Amniotic stem cell (primary cell): ENCODE results near the gene ZNF396.

ENCODE experiments used
- DNase-seq: peaks from one replicate; lab custom pipeline; 2025; lab: John Stamatoyannopoulos, UW

ZNF396 gene

DNA sequence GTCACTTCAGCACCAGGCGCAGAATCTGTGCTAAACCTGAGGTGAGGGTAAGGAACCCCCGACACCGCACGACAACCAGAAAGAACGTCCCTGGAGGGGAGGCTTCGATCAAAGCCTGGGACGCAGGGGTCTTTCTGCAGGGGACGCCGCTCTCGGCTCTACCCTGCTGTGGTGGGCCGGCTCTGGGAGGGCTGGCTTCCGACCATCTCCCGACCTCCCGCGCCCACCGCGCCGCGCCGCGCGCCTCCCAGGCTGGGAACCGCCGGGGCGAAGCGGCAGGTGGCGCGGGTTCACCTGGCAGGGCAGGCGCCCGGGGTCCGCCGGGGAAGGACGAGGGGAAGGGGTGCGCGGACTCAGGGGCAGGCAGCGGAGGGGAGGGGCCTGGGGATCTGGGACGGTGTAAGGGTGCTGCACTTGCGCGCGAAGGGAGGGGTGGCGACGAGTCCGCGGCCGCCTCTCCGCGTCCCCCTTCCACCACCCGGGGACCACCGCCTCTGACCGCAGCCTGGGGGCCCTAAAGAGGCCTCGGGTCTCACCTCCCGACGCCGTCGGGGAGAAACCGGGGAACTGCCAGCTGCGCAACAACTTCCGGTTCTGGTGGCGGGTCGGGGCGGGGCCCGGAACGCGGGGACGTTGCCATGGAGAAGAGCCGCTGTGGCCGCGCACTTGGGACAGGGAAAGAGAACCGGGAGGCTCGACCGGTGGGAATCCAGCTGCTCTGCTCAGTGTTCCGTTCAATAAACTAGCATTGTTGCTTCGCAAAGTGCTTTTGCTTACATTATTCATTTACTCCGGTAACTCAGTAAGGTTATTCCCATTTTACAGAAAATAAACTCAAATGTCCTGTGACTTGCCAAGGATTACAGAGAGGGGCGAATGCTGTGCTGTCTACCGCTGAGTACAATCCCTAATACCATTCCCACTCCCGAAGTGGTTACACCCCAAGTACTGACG lies at the start of gene ZNF396:
Gene ZNF396, minus strand, starts transcription at position 596 of the 954 bp plus-strand sequence. CDS start 3,045 bp downstream, outside the sequence.
- no peak for DNase-seq

DNA sequence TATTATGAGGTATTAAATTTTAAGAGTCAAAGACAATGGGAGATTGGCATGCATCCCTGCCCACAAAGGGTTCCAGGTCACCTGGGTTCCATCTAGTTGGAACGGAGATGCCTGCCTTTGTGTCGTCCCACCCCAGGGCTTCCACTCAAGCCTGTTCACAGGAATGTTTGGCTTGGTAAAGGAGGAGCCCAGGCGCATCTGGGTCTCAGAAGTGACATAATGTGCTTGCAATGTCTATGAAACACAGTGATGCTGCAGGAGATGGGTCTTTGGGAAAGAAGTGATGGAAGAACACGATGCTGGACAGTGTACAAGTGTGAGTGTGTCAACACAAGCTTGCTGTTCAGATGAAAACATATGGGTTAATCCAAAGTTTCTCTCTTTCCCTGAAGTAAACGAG lies 49.6 kb upstream of the ZNF396 start:
- no peak for DNase-seq

DNA sequence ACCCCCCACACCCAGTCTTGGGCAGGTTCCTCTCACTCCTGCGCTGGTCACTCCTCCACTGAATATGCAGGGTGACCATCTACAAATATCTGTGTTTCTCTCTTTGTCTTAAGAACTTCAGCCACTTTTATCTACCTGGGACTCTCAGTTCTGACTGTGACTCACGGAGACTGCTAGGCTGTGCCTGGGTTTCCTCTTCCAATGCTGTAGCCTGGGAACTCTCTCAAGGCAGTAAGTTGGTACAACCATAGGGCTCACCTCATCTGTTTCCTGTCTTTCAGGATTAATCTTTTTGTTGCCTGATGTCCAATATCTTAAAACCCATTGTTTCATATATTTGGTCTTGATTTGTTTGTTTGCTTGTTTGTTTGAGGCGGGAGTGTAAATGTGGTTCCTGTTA lies 47.2 kb upstream of the ZNF396 start:
- DNase-seq, result no peak

DNA sequence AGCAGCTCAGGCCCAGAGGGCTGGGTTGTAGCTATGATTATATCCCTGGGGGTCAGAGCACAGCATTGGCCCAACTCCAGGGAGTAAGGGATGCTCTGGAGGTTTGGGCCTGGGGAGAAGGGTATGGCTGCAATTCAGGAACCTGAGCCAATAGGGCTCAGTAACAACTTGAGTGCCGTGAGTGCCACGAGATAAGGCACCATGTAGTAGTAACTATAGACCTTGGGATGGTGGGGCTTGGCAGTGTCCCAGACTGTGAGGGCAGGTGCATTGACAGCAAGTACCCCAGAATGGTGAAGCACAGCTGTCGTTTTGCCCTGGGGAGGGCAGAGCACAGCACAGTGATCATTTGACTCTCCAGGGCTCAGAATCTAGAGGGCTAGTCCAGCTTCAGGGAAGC lies 45.1 kb upstream of the ZNF396 start:
- no peak for DNase-seq

DNA sequence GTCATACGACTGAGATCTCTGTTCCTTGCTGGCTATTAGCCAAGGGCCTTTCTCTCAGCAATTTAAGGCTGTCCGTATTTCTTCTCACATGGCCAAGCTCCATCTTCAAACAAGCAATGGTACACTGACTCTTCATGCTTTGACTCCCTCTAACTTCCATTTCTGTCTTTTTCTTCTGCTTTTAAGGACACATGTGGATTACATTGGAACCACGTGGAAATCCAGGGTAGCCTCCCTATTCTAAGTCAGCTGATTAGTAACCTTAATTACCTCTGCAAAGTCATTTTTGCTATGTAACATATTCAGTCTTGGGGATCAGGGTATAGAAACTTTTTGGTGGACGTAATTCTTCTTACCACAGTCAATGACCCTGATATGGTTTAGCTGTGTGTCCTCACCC lies 41.5 kb upstream of the ZNF396 start:
- no peak for DNase-seq

DNA sequence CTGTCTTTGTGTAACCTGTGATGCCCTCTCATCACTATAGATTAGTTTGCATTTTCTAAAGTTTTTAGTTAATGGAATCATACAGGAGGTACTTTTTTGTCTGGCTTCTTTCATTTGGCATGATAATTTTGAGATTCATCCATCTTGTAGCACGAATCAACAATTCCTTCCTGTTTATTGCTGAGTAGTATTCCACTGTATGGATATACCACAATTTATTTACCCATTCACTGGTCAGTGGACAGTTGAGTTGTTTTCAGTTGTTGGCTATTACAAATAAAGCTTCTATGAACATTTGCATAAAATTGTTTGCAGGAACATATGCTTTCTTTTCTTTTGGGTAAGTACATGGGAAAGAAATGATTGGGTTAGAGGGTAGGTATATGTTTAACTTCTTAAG lies 40.1 kb upstream of the ZNF396 start:
- DNase-seq, result no peak

DNA sequence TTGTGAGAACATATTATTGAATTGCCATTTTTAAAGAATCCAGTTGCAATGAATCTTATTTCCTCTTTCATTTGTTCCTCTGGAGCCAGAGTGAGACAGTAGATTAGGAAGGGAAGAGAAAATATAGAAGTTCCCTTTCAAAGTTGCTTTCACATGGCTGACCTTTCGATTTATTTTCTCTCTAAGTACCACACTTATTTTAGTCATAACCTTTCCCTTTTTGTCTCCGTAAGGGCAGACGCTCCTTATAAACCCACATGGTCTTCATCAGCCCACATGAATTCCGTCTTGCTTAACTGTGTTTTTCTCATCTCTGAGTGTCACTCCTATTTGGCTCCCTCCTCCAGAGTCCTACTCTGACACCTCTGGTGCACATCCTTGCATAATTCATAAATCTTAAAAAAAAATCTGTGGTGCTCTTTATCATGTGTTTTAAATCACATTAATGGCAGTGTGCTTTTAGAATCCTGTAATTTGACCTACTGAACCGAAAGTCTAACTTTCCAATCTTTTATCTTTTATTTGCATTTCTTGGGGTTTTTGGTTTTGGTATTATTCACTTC lies 38.5 kb upstream of the ZNF396 start:
- DNase-seq, result no peak

DNA sequence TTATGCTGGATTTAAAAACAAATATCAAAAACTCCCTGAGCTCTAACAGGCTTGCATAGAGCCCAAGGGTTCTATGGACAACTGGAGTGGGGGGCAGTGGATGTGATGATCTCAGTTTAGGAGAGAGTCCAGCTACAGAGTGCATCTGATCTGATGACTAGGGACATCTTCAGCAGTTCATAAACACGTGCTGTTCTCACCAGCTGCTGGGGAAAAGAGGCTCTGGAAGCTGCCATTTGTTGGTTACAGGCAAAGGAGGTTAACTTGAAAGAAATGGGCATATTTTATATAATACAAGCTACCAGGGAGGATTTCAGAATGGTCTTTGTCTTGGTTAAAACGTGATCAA lies 36.0 kb upstream of the ZNF396 start:
- no peak for DNase-seq

DNA sequence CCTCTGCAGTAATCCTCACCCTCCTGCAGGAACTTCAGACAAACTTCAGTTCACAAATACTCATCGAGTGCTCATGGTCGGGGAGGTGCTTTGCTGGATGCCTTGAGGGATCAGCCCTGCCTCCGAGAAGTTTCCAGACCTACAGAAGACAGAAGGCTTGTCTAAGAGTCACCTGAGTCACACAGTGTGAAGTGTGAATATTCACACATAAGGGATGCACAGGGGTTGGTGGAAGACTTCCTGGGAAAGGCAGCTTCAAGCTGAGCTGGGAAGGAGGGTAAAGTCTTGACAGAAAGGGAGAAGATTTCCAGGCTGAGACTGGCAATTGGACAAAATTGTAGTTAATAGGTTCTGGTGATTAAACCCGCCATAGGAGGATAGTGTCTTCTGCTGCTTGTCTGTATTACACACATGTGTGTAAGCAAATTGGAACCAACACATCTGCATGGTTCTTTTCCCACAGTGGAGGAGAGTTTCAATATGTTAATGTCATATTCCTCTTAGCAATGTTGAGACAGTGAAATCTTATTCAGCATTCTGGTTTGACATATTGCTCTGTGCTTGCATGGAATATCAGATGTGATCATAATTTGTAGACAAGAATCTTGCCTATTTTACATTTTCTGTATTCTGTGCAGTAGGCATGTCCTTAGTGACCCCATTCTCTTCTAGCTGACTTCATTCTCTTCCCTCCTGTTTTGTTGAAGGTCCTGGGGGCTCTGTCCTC lies 34.7 kb upstream of the ZNF396 start:
- DNase-seq, result no peak

DNA sequence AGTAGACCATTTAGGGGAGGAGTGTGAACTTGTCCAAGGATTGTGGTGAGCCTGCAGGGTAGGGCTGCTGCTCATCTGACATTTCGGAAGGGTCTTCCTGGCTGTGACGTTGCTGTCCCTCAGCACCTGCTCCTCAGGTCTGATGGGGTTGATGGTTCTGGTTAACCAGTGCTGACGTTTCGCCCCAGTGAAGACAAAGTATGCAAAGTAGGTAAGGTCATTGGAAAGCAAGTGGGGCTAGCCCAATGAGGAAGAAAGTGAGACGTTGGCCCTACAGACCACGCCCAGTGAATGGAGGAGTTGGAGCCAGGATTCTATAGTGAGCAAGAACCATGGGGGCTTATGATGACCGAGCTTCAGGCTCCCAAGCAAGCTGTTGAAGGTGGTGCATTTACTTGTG lies 33.4 kb upstream of the ZNF396 start:
- DNase-seq, result no peak

DNA sequence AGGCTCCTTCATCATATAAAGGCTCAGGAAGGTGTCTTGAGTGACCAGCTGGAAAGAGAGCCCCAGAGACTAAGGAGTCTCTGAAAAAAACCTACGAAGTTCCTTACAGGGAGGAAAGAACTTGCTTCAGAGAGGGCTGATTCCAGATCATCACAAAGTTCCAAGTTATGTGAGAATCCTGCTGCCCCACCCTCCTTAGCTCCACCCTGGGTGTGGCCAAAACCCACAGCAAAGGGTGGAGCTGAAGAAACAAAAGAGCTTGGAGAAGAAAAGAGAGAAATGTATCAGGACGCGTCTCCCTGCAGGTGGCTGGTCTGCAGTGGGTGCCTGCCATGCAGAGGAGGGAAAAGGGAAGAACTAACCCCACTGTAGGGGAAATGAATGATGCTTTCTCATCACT lies 32.8 kb upstream of the ZNF396 start:
- no peak for DNase-seq

DNA sequence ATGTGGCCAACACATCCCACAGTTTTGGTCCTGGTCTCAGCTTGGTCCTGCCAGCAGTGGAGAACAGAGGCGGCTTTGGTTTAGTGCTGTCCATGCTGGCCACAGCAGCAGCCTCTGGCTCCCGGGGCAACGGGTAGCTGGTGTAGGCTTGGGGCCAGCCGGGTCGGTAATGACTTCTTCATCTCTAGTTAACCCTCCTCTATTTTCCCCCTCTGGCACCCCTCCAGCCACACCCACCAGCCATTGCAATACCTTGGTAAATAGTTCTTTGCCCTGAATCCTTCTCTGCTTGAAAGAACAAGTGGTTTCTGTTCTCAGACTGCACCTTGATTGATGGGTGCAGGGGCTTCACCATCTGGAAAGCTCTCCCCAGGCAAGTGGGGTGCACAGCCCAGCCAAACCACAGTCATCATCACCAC lies 31.7 kb upstream of the ZNF396 start:
- DNase-seq, result no peak

DNA sequence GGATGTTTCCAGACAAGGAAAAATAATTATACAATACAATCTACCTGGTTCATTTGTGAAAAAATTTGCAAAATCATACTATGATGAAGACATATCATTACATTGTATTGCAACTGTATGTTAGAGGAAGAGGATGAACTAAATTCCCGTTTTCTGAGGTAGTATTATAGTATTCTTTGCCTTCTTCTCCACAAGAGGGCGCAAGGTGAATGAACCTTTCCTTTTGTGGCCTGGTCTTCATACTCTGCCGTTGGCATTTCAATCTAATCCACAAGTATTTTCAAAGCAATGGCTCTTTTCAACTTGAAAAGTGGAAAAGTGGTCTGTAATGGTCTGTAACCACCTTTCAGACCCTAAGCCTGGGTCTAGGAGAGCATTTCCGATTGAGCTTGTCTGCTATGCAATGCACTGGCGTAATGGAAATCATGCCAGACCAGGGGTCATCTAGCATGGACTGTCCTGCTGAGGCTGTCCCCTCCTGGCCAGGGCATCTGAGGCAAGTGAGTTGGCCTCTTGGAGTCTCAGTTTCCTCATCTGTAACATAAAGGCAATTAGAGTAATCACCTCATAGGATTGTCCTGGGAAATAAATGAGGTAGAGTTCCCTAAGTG lies 30.8 kb upstream of the ZNF396 start:
- peak; percentile 72 for DNase-seq

DNA sequence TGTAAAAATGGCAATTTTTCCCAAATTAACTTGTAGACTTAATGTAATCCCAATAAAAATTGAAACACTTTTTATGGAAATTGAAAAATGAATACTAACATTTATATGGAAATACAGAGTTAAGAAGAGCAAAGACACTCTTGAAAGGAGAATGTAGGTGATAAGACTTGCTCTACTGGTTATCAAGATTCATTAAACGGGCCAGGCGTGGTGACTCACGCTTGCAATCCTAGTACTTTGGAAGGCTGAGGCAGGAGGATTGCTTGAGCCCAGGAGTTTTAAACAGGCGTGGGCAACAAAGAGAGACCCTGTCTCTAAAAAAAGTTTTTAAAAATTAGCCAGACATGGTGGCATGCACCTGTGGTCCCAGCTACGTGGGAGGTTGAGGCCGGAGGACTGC lies 29.5 kb upstream of the ZNF396 start:
- no peak for DNase-seq

DNA sequence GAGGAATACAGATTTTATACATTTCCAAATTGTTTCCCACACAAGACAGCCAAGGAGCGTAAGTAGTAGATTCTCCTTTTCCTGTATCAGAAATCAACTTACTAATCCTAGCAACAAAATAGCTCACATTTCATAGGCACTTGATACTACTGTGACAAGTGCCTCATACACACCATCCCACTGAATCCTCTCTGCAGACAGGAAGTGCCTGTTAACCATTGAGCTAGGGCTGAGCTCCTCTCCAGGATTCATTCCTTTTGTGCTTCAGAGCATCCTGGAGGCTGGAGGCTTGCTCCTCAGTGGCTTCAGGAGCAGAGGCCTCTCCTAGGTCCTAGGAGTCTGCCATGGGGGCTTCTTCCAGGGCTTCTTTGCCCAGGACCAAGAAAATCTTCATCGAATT lies 20.8 kb upstream of the ZNF396 start:
- no peak for DNase-seq

DNA sequence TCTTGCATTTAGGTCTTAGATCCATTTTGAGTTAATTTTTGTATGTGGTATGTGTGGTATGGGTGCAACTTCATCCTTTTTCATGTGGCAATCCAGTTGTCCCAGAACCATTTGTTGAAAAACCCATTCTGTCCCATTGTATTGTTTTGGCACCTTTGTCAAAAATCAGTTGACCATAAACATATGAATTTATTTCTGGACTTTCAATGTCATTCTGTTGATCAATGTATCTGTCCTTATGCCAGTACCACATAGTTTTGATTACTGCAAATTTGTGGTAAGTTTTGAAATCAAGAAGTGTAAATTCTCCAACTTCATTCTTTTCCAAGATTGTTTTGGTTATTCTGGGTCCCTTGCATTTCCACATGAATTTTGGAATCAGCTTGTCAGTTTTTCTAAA lies 16.6 kb upstream of the ZNF396 start:
- no peak for DNase-seq

DNA sequence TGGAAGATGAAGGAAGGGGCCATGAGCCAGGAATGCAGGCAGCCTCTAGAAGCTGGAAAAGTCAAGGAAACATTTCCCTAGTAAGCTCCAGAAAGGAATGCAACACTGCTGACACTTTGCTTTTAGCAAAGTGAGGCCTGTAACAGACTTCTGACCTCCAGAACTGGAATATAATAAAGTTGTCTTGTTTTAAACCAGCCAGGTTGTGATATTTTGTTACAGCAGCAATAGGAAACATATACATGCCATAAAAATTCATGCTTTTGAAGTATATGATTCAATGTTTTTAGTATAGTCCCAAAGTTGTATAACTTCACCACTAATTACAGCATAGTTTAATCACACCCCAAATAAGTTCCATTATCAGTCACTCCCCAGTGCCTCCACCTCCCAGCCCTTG lies 15.2 kb upstream of the ZNF396 start:
- DNase-seq, result no peak

DNA sequence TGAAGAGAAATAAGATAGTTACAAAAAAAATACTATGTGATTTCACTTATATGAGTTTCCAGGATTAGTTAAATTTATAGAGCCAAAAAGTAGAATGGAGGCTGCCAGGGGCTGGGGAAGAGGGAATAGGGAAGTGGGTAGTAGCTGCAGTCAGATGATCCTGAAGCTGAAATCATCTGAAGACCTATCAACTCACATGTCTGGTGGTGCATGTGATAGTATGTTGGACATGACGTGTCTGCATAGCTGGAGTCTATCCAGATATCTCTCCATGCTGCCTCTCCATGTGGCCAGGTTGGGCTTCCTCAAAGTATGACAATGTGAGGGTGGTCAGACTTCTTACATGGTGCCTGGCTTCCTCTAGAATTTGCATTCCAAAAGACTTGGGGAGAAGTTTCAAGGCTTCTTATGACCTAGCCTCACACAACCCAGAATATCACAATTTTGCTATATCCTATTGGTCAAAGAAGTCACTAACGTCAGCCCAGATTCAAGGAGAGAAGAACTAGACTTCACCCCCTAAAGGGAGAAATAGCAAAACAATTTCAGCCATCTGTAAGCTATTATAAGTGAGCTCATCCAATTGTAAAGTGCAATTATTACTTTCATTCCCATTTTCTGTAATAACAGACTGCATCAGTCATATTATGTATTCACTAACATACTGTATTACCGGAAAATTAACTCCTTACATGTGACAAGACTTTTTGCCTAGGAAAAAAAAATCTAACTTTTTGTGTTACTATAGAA lies 14.0 kb upstream of the ZNF396 start:
- DNase-seq, result no peak

DNA sequence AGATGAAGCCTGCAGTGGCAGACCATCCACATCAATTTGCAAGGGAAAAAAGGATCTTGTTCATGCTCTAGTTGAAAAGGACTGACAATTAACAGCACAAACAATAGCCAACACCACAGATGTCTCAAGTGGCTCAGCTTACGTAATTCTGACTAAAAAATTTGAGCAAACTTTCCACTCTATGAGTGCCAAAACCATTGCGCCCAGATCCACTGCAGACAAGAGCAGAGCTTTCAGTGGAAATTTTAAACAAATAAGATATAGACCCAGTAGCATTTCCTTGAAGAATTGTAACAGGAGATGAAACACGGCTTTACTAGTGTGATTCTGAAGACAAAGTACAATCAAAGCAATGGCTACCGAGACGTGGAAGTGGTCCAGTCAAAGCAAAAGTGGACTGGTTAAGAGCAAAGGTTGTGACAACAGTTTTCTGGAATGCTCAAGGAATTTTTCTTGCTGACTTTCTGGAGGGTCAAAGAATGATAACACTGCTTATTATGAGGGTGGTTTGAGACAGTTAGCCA lies 12.0 kb upstream of the ZNF396 start:
- no peak for DNase-seq

DNA sequence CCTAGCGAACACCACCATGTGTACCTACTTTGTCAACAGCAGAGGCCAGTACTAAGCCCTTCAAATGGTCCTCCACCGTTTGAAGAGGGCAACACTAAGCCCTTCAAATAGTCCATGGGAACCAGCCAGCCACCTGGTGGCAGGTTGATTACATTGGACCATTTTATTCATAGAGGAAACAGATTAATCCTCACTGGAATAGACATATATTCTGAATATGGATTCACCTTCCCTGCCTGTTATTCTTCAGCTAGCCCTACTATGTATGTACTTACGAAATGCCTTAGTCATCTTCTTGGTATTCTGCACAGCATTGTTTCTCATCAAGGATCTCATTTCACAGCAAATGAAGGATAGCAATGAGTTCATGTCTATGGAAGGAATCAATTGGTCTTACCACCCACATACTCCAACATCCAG lies 10.0 kb upstream of the ZNF396 start:
- DNase-seq, result no peak

DNA sequence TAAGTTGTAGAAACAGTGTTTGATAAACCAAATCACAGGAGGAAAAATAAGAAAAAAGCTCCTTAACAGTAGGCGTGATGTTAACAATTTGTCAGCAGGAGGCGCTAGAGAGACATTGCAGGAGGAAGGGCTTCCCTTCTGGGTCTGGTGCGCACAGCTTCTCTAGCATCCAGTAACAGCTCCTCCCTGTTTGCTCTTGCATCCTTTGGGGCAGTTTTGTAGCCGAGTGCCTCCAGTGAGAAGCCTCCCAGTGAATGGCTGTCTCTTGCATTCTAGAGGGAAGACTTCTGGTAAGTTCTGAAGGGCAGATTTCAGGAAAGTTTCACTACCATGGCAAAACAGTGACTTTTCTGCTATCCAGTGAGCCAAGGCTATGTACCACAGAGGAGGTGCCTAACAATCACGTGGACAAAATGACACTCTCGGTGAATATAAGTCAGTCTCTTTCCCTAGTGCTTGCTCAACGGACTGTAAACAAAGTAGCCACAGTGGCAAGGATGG lies 9.5 kb upstream of the ZNF396 start:
- DNase-seq, result peak; percentile 33
